SK-N-MC (cell line): ENCODE results near the gene TBC1D2B.

Experiments
- EZH2 ChIP-seq: fragments of 200-600 bp; sonication (generic); IDR thresholded peaks from one replicate; pipeline ENCODE4 v1.6.1; 2017; ENCODE audit warnings: antibody characterized with exemption
- FOXP2 ChIP-seq: optimal IDR thresholded peaks from 2 replicates; pipeline ENCODE3; 2011; ENCODE audit warnings: mild to moderate bottlenecking, moderate library complexity; ENCODE audit not compliant: insufficient read depth; ENCODE audit errors: extremely low read length, control extremely low read depth
- POLR2AphosphoS5 ChIP-seq: IDR thresholded peaks from 2 replicates; pipeline ENCODE4 v1.6.1; 2012; ENCODE audit warnings: mild to moderate bottlenecking, low read depth, low read length, borderline replicate concordance

- no peak for TF ChIP-seq EZH2
- TF ChIP-seq POLR2AphosphoS5, result no peak
- no peak for TF ChIP-seq FOXP2
Observed at GRCh38 chr15:78103406-78104118, 26.1 kb upstream of the TBC1D2B start.
